Nephron progenitor cell (in vitro differentiated cells): Measurements from ENCODE around the gene TSSK2.
"Not testable (repeated sequence)": the region's sequence is repeated elsewhere in the genome, so short reads cannot be mapped to it uniquely, and the experiment has no call there.

Experiments used
- DNase-seq: peaks from one replicate; pipeline ENCODE4 v3.0.0; 2021
- H3K27ac Mint-ChIP-seq: 2 replicates; pipeline ENCODE4 v1.8.0; 2021; ENCODE audit warnings: mild to moderate bottlenecking, moderate library complexity, mixed read lengths
- H3K27me3 Mint-ChIP-seq: 2 replicates; pipeline ENCODE4 v1.8.0; 2021; ENCODE audit warnings: mild to moderate bottlenecking, low read depth, mixed read lengths; ENCODE audit not compliant: poor library complexity
- H3K36me3 Mint-ChIP-seq: 2 replicates; pipeline ENCODE4 v1.8.0; 2021; ENCODE audit warnings: low read depth, mixed read lengths
- H3K4me1 Mint-ChIP-seq: 2 replicates; pipeline ENCODE4 v1.8.0; 2021; ENCODE audit warnings: mixed read lengths
- H3K4me3 Mint-ChIP-seq: 2 replicates; pipeline ENCODE4 v1.8.0; 2021; ENCODE audit warnings: mild to moderate bottlenecking, moderate library complexity, mixed read lengths
- H3K9me3 Mint-ChIP-seq: 2 replicates; pipeline ENCODE4 v1.8.0; 2021; ENCODE audit warnings: mild to moderate bottlenecking, moderate library complexity, mixed read lengths
- TF ChIP-seq, protein P1 (sequence below): fragments of 200-600 bp; sonication (generic); IDR thresholded peaks from 2 replicates; pipeline ENCODE4 v1.5.0; 2021; ENCODE audit warnings: antibody characterized with exemption

Gene TSSK2

DNA sequence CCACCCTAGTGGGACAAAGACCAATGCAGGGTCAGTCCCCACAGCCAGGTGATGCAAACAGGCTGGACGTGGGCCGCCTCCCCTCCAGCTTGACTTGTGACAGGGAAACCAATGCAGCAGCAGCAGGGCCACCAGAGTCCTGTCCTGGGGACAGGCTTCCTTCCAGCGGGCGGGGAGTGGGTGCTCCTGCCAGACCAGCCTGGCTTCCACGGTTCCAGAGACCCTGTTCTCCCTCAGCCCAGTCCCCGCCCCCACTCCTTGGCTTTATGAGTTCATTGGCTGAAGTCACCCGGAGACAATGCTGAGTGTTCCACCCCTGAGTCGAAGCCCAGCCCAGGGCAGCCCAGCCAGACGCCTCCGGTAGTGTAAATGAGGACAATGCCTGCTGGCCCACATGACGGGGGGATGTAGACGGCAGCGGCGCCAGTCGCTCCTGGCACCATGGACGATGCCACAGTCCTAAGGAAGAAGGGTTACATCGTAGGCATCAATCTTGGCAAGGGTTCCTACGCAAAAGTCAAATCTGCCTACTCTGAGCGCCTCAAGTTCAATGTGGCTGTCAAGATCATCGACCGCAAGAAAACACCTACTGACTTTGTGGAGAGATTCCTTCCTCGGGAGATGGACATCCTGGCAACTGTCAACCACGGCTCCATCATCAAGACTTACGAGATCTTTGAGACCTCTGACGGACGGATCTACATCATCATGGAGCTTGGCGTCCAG, at the start of gene TSSK2:
Gene TSSK2, plus strand, starts transcription at position 350 of the 726 bp plus-strand sequence. Its CDS starts 92 bp downstream, at position 442.
- Mint-ChIP-seq H3K4me3 (no peak within 1 kb of the TSS), H3K4me1 (no peaks in the 10 kb centered on the region)
- TF ChIP-seq, protein P1, sequence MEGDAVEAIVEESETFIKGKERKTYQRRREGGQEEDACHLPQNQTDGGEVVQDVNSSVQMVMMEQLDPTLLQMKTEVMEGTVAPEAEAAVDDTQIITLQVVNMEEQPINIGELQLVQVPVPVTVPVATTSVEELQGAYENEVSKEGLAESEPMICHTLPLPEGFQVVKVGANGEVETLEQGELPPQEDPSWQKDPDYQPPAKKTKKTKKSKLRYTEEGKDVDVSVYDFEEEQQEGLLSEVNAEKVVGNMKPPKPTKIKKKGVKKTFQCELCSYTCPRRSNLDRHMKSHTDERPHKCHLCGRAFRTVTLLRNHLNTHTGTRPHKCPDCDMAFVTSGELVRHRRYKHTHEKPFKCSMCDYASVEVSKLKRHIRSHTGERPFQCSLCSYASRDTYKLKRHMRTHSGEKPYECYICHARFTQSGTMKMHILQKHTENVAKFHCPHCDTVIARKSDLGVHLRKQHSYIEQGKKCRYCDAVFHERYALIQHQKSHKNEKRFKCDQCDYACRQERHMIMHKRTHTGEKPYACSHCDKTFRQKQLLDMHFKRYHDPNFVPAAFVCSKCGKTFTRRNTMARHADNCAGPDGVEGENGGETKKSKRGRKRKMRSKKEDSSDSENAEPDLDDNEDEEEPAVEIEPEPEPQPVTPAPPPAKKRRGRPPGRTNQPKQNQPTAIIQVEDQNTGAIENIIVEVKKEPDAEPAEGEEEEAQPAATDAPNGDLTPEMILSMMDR: no peak

DNA sequence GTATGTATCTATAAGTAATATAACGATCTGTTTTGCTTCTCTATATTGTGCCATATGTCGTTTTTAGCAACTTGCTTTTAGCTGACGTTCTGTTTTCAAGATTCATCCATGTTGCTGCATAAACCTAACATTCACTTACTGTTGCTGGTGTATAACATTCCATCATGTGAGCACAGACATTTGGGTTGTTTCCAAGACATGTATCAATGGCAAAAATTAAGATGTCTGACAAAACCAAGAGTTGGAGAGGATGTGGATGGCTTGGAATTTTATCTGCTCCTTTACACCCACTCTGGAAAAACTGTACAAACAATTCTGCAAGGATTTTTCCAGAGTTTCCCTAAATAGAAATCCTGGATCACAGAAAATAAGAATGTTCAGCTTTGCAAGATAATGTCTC, 49.8 kb upstream of the TSSK2 start:
- Mint-ChIP-seq H3K9me3 (peaks cover 10% of the 10 kb centered on the region), H3K4me3 (no peak overlapping the region), H3K27me3 (no peaks in the 10 kb centered on the region), H3K36me3 (peaks cover 29% of the 10 kb centered on the region), H3K27ac (peak overlapping the region; percentile 0), H3K4me1 (peaks cover 13% of the 10 kb centered on the region)
- TF ChIP-seq, protein P1: no peak
- no peak for DNase-seq

More for the DNA sequence above, at the start of gene TSSK2:
- DNase-seq: no peak
- H3K36me3 Mint-ChIP-seq: peaks cover 12% of the 10 kb centered on the region
- H3K27ac Mint-ChIP-seq: peak within 1 kb of the TSS; percentile 75
- peaks cover 22% of the 10 kb centered on the region for H3K27me3 Mint-ChIP-seq
- no peaks in the 10 kb centered on the region for H3K9me3 Mint-ChIP-seq

DNA sequence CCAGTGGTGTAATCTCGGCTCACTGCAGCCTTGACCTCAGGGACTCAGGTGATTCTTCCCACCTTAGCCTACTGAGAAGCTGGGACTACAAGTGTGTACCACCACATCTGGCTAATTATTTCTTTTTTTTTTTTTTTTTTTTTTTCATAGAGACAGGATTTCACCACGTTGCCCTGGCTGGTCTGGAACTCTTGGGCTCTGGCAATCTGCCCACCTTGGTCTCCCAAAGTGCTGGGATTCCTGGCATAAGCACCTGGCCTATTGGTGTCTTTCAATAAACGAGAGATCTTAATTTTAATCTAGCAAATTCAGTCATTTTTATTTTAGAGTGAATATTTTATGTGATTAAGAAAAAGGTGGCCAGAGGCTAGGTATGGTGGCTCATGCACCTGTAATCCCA, 49.0 kb upstream of the TSSK2 start:
- Mint-ChIP-seq H3K4me1 (peaks cover 18% of the 10 kb centered on the region), H3K27ac (no peak overlapping the region), H3K36me3 (peaks cover 35% of the 10 kb centered on the region), H3K27me3 (no peaks in the 10 kb centered on the region), H3K4me3 (no peak overlapping the region), H3K9me3 (peaks cover 10% of the 10 kb centered on the region)
- DNase-seq: no peak
- TF ChIP-seq, protein P1: no peak

DNA sequence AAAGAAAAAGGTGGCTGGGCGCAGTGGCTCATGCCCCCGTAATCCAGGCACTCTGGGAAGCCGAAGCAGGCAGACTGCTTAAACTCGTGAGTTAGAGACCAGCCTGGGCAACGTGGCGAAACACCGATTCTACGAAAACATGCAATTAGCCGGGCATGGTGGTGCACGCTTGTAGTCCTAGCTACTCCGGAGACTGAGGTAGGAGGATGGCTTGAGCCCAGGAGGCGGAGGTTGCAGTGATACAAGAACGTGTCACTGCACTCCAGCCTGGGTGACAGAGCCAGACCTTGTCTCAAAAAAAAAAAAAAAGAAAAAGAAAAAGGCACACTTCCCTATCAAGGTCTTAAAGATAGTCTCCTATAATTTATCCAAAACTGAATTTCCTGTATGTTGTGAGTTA, 48.3 kb upstream of the TSSK2 start:
- Mint-ChIP-seq H3K27me3 (no peaks in the 10 kb centered on the region), H3K4me1 (peaks cover 19% of the 10 kb centered on the region), H3K4me3 (no peak overlapping the region), H3K36me3 (peaks cover 36% of the 10 kb centered on the region), H3K9me3 (peaks cover 10% of the 10 kb centered on the region), H3K27ac (no peak overlapping the region)
- TF ChIP-seq, protein P1: no peak
- DNase-seq: no peak

DNA sequence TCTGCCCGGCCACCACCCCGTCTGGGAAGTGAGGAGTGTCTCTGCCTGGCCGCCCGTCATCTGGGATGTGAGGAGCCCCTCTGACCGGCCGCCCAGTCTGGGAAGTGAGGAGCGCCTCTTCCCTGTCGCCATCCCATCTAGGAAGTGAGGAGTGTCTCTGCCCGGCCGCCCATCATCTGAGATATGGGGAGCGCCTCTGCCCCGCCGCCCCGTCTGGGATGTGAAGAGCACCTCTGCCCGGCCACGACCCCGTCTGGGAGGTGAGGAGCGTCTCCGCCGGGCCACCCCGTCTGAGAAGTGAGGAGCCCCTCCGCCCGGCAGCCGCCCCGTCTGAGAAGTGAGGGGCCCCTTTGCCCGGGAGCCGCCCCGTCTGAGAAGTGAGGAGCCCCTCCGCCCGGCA, 47.0 kb upstream of the TSSK2 start:
- not testable (repeated sequence) for DNase-seq, H3K4me3 Mint-ChIP-seq, H3K27me3 Mint-ChIP-seq, H3K27ac Mint-ChIP-seq
- peaks cover 10% of the 10 kb centered on the region for H3K9me3 Mint-ChIP-seq
- peaks cover 48% of the 10 kb centered on the region for H3K36me3 Mint-ChIP-seq
- H3K4me1 Mint-ChIP-seq: peaks cover 23% of the 10 kb centered on the region

DNA sequence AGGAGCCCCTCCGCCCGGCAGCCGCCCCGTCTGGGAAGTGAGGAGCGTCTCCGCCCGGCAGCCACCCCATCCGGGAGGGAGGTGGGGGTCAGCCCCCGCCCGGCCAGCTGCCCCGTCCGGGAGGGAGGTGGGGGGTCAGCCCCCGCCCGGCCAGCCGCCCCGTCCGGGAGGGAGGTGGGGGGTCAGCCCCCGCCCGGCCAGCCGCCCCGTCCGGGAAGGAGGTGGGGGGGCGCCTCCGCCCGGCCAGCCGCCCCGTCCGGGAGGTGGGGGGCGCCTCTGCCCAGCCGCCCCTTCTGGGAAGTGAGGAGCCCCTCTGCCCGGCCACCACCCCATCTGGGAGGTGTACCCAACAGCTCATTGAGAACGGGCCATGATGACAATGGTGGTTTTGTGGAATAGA, 46.5 kb upstream of the TSSK2 start:
- not testable (repeated sequence) for H3K4me3 Mint-ChIP-seq, H3K27me3 Mint-ChIP-seq, DNase-seq, H3K27ac Mint-ChIP-seq
- peaks cover 49% of the 10 kb centered on the region for H3K36me3 Mint-ChIP-seq
- H3K4me1 Mint-ChIP-seq: peaks cover 23% of the 10 kb centered on the region
- peaks cover 10% of the 10 kb centered on the region for H3K9me3 Mint-ChIP-seq

DNA sequence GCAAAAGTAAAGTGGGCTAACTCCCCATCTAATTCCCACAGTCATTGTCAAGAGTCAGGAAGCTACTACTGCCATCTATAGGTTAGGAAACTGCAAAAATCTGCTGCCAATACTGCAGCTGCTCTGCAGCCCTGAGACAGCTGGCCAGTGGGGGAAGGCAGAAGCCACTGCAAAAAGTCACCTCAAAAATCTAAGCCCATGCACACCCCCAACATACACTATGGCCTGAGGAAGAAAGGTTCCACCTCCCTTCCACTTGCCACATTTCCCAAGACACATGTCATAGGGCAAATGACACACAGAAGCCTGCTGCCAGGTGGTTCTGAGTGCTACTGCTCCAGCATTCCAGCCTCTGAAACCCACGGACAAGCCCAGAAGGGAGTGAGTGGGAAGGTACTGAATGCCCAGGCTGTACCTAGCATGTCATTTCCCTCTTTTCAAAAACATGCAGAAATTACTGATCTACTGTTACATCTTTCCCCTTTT, 45.8 kb upstream of the TSSK2 start:
- Mint-ChIP-seq H3K36me3 (peaks cover 49% of the 10 kb centered on the region), H3K27me3 (no peaks in the 10 kb centered on the region), H3K4me1 (peaks cover 23% of the 10 kb centered on the region), H3K27ac (peak overlapping the region; percentile 69), H3K4me3 (no peak overlapping the region), H3K9me3 (peaks cover 10% of the 10 kb centered on the region)
- no peak for DNase-seq
- TF ChIP-seq, protein P1: peak; percentile 14
